Limb (tissue), 2 donors: ENCODE data around the gene TRIL.

ENCODE experiments used
- DNase-seq, 2 donors: peaks; one replicate each; pipeline ENCODE4 v3.0.0-alpha.2; 2016; ENCODE audit errors: extremely low spot score in 2 of 2

Gene TRIL

DNA sequence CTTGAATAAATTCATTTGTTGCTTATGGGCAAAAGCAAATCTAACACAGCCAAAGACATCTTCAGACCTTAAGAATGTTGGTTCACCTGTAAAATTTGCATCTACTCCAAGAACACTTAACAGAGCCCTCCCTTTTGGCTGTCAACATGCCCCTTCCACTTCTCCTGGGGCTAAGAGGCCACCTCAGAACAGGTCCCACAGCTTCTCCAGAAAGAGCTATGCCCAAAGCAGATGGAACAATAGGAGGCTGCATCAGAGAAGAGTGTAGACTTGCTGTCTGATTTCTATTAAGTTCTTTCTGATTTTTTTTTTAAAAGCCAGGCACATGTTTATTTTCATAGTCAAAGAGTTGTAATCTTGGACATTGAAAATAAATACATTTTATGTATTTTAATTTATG lies 26.1 kb upstream of the TRIL start:
- no peak for DNase-seq

GRCh38 chr7:28983396-28984190 lies 25.5 kb upstream of the TRIL start:
- DNase-seq: no peak

GRCh38 chr7:28981161-28981465 lies 23.0 kb upstream of the TRIL start:
- no peak for DNase-seq

- DNase-seq: no peak
Measured at GRCh38 chr7:28980451-28981160, 22.5 kb upstream of the TRIL start.

DNA sequence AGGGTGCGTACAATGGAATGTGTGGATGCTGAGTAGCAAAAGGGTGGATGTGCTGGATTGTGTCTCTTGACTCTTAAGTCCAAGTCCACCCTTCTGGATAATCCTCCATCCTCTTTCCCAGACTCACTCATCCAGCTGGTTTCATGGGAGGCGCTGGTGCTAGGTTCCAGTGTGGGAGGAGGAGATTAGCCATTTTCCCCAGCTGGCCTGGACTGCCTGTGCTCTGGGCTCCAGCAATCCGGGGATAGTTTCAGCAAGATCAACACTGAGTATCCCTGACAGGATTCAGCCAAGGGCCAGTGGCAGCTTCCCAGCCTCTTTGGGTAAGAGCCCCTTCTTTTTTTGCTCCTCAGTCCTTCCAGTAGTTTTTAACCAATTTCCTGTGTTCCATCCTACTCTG lies 21.6 kb upstream of the TRIL start:
- no peak for DNase-seq

DNA sequence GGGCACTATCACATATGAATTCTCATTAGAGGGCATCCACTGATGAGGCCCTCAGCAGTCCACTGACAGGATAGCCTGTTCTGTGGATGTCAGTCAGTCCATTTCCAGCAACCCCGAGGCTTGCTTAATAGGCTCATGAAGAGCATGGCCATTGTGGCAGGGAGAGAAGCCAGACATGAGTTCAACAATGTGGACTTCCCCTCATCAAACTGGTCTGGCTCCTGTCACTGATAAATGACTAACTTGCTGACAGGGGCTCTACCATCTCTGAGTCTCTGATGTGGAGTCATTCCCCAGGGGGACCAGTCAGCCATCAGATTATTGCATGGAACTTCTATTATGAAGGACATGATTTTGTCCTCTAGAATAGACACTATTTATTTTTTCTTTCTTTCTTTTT lies 19.8 kb upstream of the TRIL start:
- DNase-seq: no peak

DNA sequence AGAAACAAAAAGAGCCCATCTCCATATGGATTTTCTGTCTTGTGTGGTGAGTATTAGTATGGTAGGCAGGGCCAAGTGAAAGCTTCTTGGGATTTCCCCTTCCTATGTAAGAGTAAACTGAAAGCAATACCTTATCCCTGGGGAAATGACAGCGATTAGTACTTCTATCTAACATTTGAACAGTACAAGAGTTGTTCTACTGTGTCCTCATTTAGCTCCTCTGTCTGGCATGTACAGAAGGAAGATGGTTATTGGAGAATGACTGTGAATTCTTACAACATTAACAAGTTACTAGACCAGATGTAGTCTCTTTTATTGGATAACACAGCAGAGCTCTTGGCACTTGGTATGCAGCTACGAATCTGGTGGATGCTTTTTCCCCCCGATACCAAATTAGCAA lies 17.9 kb upstream of the TRIL start:
- DNase-seq: no peak

DNA sequence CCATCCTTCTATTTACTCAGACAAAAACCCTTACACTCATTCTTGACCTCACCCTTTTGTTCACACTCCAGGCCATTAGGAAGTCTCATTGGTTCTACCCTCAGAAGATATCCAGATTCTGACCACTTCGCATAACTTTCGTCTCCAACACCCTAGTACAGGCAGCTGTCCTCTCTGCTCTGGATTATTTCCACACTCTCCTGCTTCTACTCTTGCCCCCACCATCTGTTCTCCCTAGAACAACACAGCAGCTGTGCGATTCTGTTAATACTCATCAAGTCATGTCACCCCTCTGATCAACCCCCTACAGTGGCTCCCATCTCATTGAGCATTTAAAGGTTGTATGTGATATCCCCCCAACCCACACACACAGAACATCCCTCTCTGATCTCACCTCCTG lies 15.5 kb upstream of the TRIL start:
- no peak for DNase-seq

DNA sequence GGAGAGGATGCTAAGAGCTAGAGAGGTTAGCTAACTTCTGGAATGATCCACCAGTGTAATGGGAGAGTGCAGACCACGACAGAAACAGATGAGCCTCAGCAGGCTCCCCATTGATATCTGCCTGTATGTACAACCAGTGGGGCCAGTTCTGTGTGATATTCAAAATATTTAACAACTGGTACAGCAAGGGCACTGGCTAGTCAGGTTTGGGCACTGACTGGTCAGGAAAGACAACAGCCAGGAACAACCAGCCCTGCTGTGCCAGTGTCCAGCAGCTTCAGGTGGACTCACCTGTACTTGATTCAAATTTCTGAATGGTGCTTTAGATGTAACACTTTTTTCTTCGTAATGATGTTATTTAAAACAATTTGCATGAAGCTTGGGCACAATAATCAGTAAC lies 5.9 kb upstream of the TRIL start:
- DNase-seq: no peak

DNA sequence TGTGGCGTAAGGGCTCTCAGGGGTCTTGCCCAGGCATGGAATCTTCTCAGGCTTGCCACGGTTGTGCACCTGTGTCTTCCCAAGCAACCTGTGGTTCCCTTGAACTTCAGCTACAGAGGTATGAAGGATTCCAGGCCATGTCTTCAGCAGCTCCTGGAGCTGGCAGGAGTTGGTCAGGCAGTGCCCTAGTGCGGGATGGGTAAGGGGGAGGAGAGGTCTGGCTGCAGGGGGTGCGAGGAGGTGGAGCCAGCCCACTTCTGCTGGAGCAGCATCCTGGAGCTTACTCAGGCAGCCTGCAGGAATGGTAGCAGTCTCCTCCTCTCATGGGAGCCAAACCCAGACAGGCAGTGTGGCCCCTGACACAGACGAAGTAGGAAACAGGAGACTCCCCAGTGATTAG lies 3.8 kb upstream of the TRIL start:
- DNase-seq: no peak

- no peak for DNase-seq
Measured at GRCh38 chr7:28960071-28960840, 2.1 kb upstream of the TRIL start.

DNA sequence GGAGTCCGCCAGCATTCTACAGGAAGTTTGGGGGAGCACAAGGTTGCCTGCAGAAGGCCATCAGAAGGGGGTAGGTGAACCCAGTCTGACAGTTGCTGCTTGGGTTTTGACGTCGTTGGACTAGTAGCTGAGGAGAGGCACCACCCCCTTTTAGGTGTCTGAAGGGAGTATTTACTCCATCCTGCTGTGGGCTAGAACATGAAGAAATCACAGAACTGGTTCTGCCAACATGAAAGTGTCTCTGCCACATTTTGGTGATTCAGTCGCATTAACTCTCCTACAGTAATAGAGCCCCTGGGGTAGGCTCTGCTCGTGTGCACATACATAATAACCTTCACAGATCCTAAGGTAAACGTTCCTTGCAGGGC lies 834 bp upstream of the TRIL start:
- DNase-seq: no peak

GRCh38 chr7:28957751-28958234 lies 337 bp downstream of the TRIL start:
- DNase-seq: no peak

DNA sequence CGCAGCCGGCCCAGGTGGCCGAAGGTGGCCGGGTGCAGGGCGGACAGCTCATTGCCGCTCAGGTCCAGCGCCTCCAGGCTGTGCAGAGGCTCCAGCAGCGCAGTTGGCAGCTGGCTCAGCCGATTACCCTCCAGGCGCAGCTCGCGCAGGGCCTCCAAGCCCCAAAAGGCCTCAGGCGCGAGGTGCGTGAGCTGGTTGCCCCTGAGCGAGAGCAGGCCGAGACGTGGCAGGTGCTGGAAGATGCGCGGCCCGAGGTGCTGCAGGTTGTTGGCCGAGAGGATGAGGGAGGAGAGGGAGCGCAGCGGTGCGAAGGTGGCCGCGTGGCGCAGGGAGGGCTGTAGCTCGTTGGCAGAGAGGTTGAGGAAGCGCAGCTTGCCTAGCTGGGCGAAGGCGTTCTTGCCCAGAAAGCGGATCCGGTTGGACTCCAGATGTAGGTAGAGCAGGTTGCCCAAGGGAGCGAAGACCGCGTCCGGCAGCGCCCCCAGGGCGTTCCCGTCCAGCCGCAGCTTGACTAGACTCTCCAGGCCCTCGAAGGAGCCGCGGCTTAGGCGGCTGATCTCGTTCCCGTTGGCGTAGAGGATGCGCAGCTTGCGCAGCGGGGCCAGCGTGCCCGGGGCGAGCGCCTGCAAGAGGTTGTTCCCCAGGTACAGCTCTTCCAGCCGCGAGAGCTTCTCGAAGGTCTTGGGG lies 923 bp downstream of the TRIL start:
- peak in 1 of 2 donors; percentile 65 for DNase-seq

DNA sequence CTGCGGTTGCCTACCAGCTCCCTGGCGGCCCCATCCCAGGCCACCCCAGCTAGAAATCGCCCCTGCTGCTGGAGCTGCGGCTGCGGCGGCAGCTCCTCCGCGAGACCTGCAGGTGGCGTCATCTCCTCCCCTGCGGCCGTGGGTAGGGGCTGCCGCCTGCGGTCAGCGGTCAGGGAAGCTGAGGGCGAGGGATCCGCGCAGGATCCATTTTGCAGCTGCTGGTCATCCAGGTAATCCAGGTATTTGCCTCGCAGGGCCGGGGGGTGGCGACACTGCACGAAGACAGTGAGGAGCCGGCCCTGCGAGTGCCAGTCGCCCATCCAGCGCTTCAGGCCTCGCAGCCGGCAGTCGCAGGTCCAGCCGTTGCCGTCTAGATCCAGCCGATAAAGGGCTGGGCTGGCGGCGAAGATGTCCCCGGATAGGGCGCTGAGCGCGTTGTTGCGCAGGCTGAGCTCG lies 1.5 kb downstream of the TRIL start:
- DNase-seq: peak; percentile 63 to 80

DNA sequence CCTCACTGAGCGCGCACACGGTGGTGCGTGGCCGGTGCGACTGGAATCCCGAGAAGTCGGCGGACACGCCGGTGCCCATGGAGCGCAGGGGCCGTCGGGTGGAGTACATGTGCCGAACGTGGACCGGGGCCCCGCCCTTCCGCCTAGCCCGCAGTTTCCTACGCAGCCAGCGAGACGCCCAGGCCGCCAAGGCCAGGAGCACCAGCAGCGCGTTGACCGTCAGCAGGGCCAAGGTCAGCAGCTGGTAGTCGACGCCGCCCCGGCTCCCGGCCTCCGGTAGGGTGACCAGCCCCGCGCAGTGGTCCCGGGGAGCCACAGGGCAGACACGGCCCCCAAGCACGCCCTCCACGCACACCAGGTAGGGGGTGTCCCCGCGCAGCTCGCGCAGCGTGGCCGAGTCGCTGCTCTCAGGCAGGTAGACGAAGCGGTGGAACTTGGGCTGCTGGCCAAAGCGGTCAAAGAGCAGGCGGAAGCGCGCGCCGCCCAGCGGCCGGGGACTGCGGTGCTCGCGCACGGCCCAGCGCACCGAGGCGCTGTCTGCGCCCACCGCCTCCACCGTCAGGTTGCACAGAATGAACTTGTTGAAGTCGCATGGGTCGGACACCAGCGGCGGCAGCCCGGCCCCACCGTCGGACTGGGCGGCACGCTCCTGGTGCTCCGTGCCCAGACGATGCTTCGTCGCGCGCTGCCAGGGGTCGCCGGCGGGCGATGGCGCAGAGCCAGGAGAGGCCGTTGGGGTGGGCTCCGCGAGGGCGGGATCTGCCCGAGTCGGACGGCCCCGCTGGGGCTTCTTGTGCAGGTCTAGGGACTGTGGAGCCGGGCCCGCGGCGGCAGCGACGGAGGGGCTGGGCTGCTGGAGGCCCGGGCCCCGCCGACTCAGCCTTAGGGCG lies 2.2 kb downstream of the TRIL start:
- peak; percentile 71 to 86 for DNase-seq

- peak in 1 of 2 donors; percentile 45 for DNase-seq
Measured at GRCh38 chr7:28955356-28955717, 2.8 kb downstream of the TRIL start.

DNA sequence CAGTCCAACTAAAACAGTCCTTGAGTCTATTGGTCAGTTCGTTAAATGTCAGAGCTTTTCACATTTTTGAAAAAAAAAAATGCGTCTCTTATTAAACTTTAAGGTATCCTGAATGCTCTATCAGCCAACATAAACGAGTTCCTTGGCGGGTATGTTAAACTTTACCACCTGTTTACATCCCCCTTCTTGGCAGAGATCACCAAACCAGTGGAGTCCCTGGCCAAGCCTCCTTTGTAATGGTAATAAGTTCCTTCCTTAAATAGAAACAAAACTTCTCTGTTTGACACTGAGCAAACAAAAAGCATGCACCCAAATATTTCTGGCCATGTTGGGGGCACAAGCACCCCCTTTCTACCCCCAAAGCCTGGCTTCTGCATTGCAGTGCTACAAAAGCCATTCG lies 3.2 kb downstream of the TRIL start:
- no peak for DNase-seq

GRCh38 chr7:28954471-28954870 lies 3.7 kb downstream of the TRIL start:
- no peak for DNase-seq

DNA sequence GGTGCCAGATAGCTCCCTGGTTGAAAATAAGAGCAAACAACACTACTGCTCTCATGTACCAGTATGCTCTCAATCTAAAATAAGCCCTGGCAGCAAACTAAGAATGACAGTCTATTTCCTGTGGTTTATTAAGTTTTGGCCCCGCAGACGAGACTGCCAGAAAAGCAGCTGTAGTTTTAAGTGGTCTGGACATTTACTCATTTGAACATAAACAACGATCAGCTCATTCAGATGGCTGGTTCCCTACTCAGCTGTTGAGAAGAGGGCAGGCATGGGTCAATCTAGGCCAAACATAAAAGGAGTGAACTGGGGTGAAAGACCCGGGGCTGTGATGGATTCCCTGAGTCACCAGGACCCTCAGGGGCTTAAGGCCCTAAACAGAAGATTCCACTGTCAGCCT lies 4.5 kb downstream of the TRIL start:
- peak in 1 of 2 donors; percentile 50 for DNase-seq

DNA sequence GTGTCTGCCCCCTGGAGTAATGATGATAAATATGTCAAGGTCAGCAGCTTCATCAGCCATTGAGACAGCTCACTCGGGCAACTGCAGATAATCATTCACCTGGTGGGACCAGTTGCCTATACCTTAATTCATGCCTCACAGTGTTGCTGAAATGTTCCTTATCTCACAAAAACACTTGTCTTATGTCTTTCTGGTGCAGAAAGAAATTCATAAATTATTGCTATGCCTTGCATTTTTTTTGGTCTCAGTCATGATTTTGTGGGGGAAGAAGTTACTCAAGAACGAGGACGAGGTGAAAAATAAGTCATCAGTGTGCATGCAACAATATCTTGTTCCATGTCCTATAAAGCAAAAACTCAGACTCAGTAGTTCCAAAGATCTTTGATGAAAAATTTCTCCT lies 16.0 kb downstream of the TRIL start:
- no peak for DNase-seq
